ENCODE measurements around the gene SRPX. TPM values are rescaled to one million over a fixed set of nuclear protein-coding genes. Genes with fewer than 3 reads are reported as not detected.

Gene SRPX
- total RNA-seq, 2 donors from 2014 or later: 8.6 to 21.6 TPM

GRCh38 chrX:38138157-38138891, 82.3 kb downstream of the SRPX start:
- no peak for DNase-seq (ENCODE audit: low spot score)
- 0% methylated on average over 2 of the region's 2 CpGs for WGBS
- Histone ChIP-seq H3K4me1 (replicated peaks) (no peaks in the 10 kb centered on the region), H3K9me3 (no peaks in the 10 kb centered on the region), H3K27me3 (replicated peaks; ENCODE audit: insufficient read depth) (no peaks in the 10 kb centered on the region), H3K36me3 (no peaks in the 10 kb centered on the region), H3K4me3 (no peak overlapping the region), H3K27ac (no peak overlapping the region)
- TF ChIP-seq CTCF (IDR thresholded peaks at IDR 0.05) (no peak), POLR2AphosphoS5 (IDR thresholded peaks at IDR 0.05) (no peak), POLR2A (IDR thresholded peaks at IDR 0.05) (no peak)
- intact Hi-C loops (cut with DNase I): no loop called here

GRCh38 chrX:38129366-38129765, 91.3 kb downstream of the SRPX start:
- intact Hi-C loops (cut with DNase I): no loop called here
- DNase-seq (ENCODE audit: low spot score): no peak
- H3K27me3 ChIP-seq (replicated peaks; ENCODE audit: insufficient read depth): no peaks in the 10 kb centered on the region

GRCh38 chrX:38127961-38128360, 92.7 kb downstream of the SRPX start:
- no peaks in the 10 kb centered on the region for H3K36me3 ChIP-seq
- no peak for TF ChIP-seq POLR2AphosphoS5 (IDR thresholded peaks at IDR 0.05)
- TF ChIP-seq POLR2A (IDR thresholded peaks at IDR 0.05): no peak
- TF ChIP-seq CTCF (IDR thresholded peaks at IDR 0.05): no peak
- no peak overlapping the region for H3K4me3 ChIP-seq
- 80% methylated on average over 1 of the region's 1 CpG for WGBS
- H3K27ac ChIP-seq: no peak overlapping the region
- no peaks in the 10 kb centered on the region for H3K9me3 ChIP-seq
- intact Hi-C loops (cut with DNase I): no loop called here
- H3K27me3 ChIP-seq (replicated peaks; ENCODE audit: insufficient read depth): no peaks in the 10 kb centered on the region
- DNase-seq (ENCODE audit: low spot score): no peak
- H3K4me1 ChIP-seq (replicated peaks): no peaks in the 10 kb centered on the region

More at GRCh38 chrX:38129366-38129765, 91.3 kb downstream of the SRPX start:
- no peak overlapping the region for H3K27ac ChIP-seq
- H3K4me1 ChIP-seq (replicated peaks): no peaks in the 10 kb centered on the region
- no peaks in the 10 kb centered on the region for H3K9me3 ChIP-seq
- no peak overlapping the region for H3K4me3 ChIP-seq
- H3K36me3 ChIP-seq: no peaks in the 10 kb centered on the region
- TF ChIP-seq CTCF (IDR thresholded peaks at IDR 0.05) (no peak), POLR2A (IDR thresholded peaks at IDR 0.05) (no peak), POLR2AphosphoS5 (IDR thresholded peaks at IDR 0.05) (no peak)

GRCh38 chrX:38126179-38126578, 94.5 kb downstream of the SRPX start:
- WGBS: 94% methylated on average over 3 of the region's 3 CpGs
- intact Hi-C loops (cut with DNase I): no loop called here
- no peak overlapping the region for H3K27ac ChIP-seq
- no peaks in the 10 kb centered on the region for H3K36me3 ChIP-seq
- TF ChIP-seq CTCF (IDR thresholded peaks at IDR 0.05) (no peak), POLR2A (IDR thresholded peaks at IDR 0.05) (no peak), POLR2AphosphoS5 (IDR thresholded peaks at IDR 0.05) (no peak)
- no peaks in the 10 kb centered on the region for H3K27me3 ChIP-seq (replicated peaks; ENCODE audit: insufficient read depth)
- H3K4me1 ChIP-seq (replicated peaks): no peaks in the 10 kb centered on the region
- no peak overlapping the region for H3K4me3 ChIP-seq
- DNase-seq (ENCODE audit: low spot score): no peak
- H3K9me3 ChIP-seq: no peaks in the 10 kb centered on the region

- 65% methylated on average over 1 of the region's 1 CpG for WGBS
- Histone ChIP-seq H3K4me3 (no peak overlapping the region), H3K36me3 (no peaks in the 10 kb centered on the region), H3K9me3 (no peaks in the 10 kb centered on the region), H3K27ac (no peak overlapping the region), H3K27me3 (replicated peaks; ENCODE audit: insufficient read depth) (no peaks in the 10 kb centered on the region), H3K4me1 (replicated peaks) (no peaks in the 10 kb centered on the region)
- TF ChIP-seq POLR2AphosphoS5 (IDR thresholded peaks at IDR 0.05) (no peak), POLR2A (IDR thresholded peaks at IDR 0.05) (no peak), CTCF (IDR thresholded peaks at IDR 0.05) (no peak)
- intact Hi-C loops (cut with DNase I): no loop called here
- no peak for DNase-seq (ENCODE audit: low spot score)
Measured at GRCh38 chrX:38124000-38124399, 96.7 kb downstream of the SRPX start.

Measured in prostate gland (tissue), 2 donors.